OCI-LY3 (cell line): ENCODE data around the gene IL1A.

ENCODE experiments used
- CTCF ChIP-seq: fragments of 200-600, 300-600 bp; sonication (generic); IDR thresholded peaks from 2 replicates; pipeline ENCODE4 v1.5.1; 2014; ENCODE audit warnings: antibody characterized with exemption, low read length, low read depth
- EZH2phosphoT487 ChIP-seq: fragments of 200-600 bp; shearing (Covaris generic); IDR thresholded peaks from 2 replicates; pipeline ENCODE4 v1.6.1; 2018; ENCODE audit warnings: antibody characterized with exemption, mixed run types, low read depth

- TF ChIP-seq CTCF (no peak), EZH2phosphoT487 (no peak)
Measured at GRCh38 chr2:112768432-112768831, 15.9 kb downstream of the IL1A start.
